CD4-positive, alpha-beta memory T cell (primary cell): ENCODE results near the gene NPAS2. TPM values are rescaled to one million over a fixed set of nuclear protein-coding genes. Genes with fewer than 3 reads are reported as not detected.

Experiments
- CTCF ChIA-PET: fragments of 350-600 bp; sonication (Branson Sonifier 250); formaldehyde crosslinking; loops from one replicate; lab custom pipeline; 2021; ENCODE audit warnings: inconsistent platforms; ENCODE audit not compliant: partially characterized antibody; lab: Charles Lee
- POLR2A ChIA-PET: fragments of 350-600 bp; sonication (Branson Sonifier 250); formaldehyde crosslinking; loops from one replicate; lab custom pipeline; 2021; ENCODE audit not compliant: partially characterized antibody; lab: Charles Lee
- DNase-seq, 5 donors: peaks; one replicate each; pipeline versions ENCODE4 v3.0.0 to v3.0.0-alpha.2; 2020 to 2022; ENCODE audit warnings: mixed read lengths in 1 of 5
- H3K27ac ChIP-seq: one replicate; pipeline ENCODE4 v1.7.0; 2013; ENCODE audit warnings: low read depth, low read length
- H3K27me3 ChIP-seq: 2 replicates; pipeline ENCODE4 v1.7.0; 2013; ENCODE audit warnings: mild to moderate bottlenecking, low read length, moderate library complexity; ENCODE audit not compliant: insufficient read depth
- H3K36me3 ChIP-seq: 2 replicates; pipeline ENCODE4 v1.7.0; 2013; ENCODE audit warnings: mild to moderate bottlenecking, low read length, moderate library complexity; ENCODE audit not compliant: insufficient read depth
- H3K4me1 ChIP-seq: 2 replicates; pipeline ENCODE4 v1.7.0; 2013; ENCODE audit warnings: mild to moderate bottlenecking, low read length, moderate library complexity; ENCODE audit not compliant: insufficient read depth
- H3K4me3 ChIP-seq, 2 donors: one replicate each; pipeline ENCODE4 v1.7.0; 2013; ENCODE audit warnings: low read length in 2 of 2, mild to moderate bottlenecking in 1 of 2
- H3K9me3 ChIP-seq, 2 donors: one replicate each; pipeline ENCODE4 v1.7.0; 2013; ENCODE audit warnings: low read length in 2 of 2, control low read depth in 1 of 2; ENCODE audit not compliant: control insufficient read depth in 1 of 2
- H3K27ac Mint-ChIP-seq, 7 donors: one replicate each; pipeline ENCODE4 v1.8.0; 2020 to 2021; ENCODE audit warnings: mixed read lengths in 7 of 7, mild to moderate bottlenecking in 6 of 7, inconsistent platforms in 3 of 7, moderate library complexity in 3 of 7
- H3K27me3 Mint-ChIP-seq, 2 donors: one replicate each; pipeline ENCODE4 v1.8.0; 2020 to 2021; ENCODE audit warnings: mixed read lengths in 2 of 2
- H3K36me3 Mint-ChIP-seq, 2 donors: one replicate each; pipeline ENCODE4 v1.8.0; 2020 to 2021; ENCODE audit warnings: mixed read lengths in 2 of 2, inconsistent platforms in 1 of 2, mild to moderate bottlenecking in 1 of 2
- H3K4me1 Mint-ChIP-seq, 4 donors: one replicate each; pipeline ENCODE4 v1.8.0; 2020 to 2021; ENCODE audit warnings: mixed read lengths in 4 of 4, mild to moderate bottlenecking in 1 of 4
- H3K4me3 Mint-ChIP-seq, 8 donors: one replicate each; pipeline ENCODE4 v1.8.0; 2020 to 2021; ENCODE audit warnings: mixed read lengths in 8 of 8, mild to moderate bottlenecking in 7 of 8, moderate library complexity in 6 of 8, inconsistent platforms in 3 of 8
- H3K9me3 Mint-ChIP-seq, 8 donors: one replicate each; pipeline ENCODE4 v1.8.0; 2020 to 2021; ENCODE audit warnings: mixed read lengths in 8 of 8, mild to moderate bottlenecking in 5 of 8, inconsistent platforms in 3 of 8, moderate library complexity in 1 of 8
- intact Hi-C: fragments of 100-400 bp; cut with micrococcal nuclease; formaldehyde crosslinking; loops from one replicate; pipeline ENCODE4 v1.15.1; 2023
- polyA plus RNA-seq, 2 donors: library from polyadenylated mRNA; unstranded; fragments of 300-500 nt; fragmentation: Illumina TruSeq; gene quantifications; one replicate each; pipeline ENCODE4 v1.2.3, GENCODE V29; 2021
- total RNA-seq, 2 experiments: library from RNA; stranded (reverse); gene quantifications; one replicate each; pipeline ENCODE4 v1.2.3, GENCODE V29; 2021

NPAS2 gene
- total and polyA plus RNA-seq, 4 experiments from 2014 or later = 0.79 to 2.6 (median 2.1) TPM; not detected in 1

- no peak overlapping the region for H3K4me3 ChIP-seq
- intact Hi-C loops = no loop called here
- H3K27ac ChIP-seq = no peak overlapping the region
- no peaks in the 10 kb centered on the region for H3K36me3 ChIP-seq
- H3K27me3 ChIP-seq = no peaks in the 10 kb centered on the region
- Mint-ChIP-seq H3K27me3 (peaks cover 1 to 2% of the 10 kb centered on the region in 2 donors), H3K4me1 (no peaks in the 10 kb centered on the region), H3K4me3 (no peak overlapping the region), H3K27ac (no peak overlapping the region), H3K9me3 (peaks cover 0 to 13% (median 4%) of the 10 kb centered on the region in 8 donors), H3K36me3 (no peaks in the 10 kb centered on the region)
- POLR2A ChIA-PET = no interaction called here
- no peaks in the 10 kb centered on the region for H3K4me1 ChIP-seq
- CTCF ChIA-PET = interaction anchor here (0.8 kb wide), 1 partner anchor 10 kb away, joined by 3 read pairs; no protein-coding TSS in a partner anchor
- no peaks in the 10 kb centered on the region for H3K9me3 ChIP-seq
- DNase-seq = no peak
Observed at GRCh38 chr2:100895934-100896685, 76.2 kb downstream of the NPAS2 start.

DNA sequence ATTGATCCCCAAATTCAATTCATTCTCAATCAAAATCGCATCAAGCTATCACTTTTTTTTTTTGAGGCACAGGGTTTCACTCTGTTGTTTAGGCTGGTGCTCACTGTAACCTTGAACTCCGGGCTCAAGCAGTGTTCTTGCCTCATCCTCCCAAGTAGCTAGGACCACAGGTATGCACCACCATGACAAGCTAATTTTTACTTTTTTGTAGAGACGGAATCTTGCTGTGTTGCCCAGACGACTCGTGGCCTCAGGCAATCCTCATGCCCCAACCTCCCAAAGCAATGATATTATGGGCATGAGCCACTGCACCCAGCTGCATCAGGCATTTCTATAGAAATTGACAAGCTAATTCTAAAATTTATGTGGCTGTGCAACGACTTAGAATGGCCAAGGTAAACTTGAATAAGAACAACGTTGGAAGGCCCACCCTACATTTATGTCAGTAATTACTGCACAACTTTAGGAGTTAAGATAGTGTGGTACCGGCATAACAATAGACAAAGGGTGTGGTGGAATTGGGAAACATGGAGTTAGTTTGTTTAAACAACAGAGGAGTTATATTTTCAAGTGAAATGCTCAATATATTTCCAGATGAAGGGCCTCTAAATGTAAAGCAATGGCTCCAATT lies 78.2 kb downstream of the NPAS2 start:
- CTCF ChIA-PET = no interaction called here
- Mint-ChIP-seq H3K4me3 (no peak overlapping the region), H3K27me3 (peaks cover 1 to 8% of the 10 kb centered on the region in 2 donors), H3K36me3 (no peaks in the 10 kb centered on the region), H3K27ac (no peak overlapping the region), H3K9me3 (peaks cover 0 to 13% (median 4%) of the 10 kb centered on the region in 8 donors), H3K4me1 (no peaks in the 10 kb centered on the region)
- no peaks in the 10 kb centered on the region for H3K9me3 ChIP-seq
- no peaks in the 10 kb centered on the region for H3K36me3 ChIP-seq
- intact Hi-C loops = no loop called here
- no peak for DNase-seq
- H3K27me3 ChIP-seq = no peaks in the 10 kb centered on the region
- no peak overlapping the region for H3K4me3 ChIP-seq
- H3K4me1 ChIP-seq = no peaks in the 10 kb centered on the region
- POLR2A ChIA-PET = no interaction called here
- H3K27ac ChIP-seq = no peak overlapping the region

DNA sequence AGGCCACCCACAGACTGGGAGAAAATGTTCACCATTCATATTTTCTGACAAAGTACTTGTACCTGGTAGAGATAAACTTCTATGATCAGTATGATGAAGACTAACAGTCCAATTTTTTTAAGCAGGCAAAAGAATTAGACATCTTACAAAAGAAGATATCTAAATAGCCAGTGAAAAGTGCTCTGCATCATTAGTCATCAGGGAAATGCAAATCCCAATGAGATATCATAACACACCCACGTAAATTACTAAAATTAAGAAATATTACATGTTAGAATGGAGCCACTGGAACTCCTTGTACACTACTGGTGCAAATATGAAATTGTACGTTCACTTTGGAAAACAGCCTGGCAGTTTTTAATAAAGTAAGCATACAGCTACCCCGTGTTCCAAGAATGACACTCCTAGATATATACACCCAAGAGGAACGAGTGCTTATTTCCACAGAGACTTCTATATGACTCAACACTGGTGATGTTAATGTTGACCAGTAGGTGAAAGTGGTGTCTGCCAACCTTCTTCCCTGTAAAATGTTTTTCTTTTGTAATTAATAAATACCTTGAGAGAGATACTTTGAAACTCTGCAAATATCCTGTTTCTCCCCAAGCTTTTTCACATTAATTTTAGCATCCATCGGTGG lies 80.3 kb downstream of the NPAS2 start:
- H3K36me3 ChIP-seq = no peaks in the 10 kb centered on the region
- POLR2A ChIA-PET = no interaction called here
- H3K27me3 ChIP-seq = no peaks in the 10 kb centered on the region
- no peak overlapping the region for H3K4me3 ChIP-seq
- Mint-ChIP-seq H3K36me3 (no peaks in the 10 kb centered on the region), H3K4me1 (no peaks in the 10 kb centered on the region), H3K9me3 (peaks cover 0 to 13% (median 4%) of the 10 kb centered on the region in 8 donors), H3K27ac (no peak overlapping the region), H3K27me3 (peaks cover 1 to 10% of the 10 kb centered on the region in 2 donors), H3K4me3 (no peak overlapping the region)
- intact Hi-C loops = no loop called here
- DNase-seq = no peak
- CTCF ChIA-PET = interaction anchor here (1.6 kb wide), 1 partner anchor 11 kb away, joined by 4 read pairs; no protein-coding TSS in a partner anchor
- no peaks in the 10 kb centered on the region for H3K9me3 ChIP-seq
- H3K4me1 ChIP-seq = no peaks in the 10 kb centered on the region
- no peak overlapping the region for H3K27ac ChIP-seq

DNA sequence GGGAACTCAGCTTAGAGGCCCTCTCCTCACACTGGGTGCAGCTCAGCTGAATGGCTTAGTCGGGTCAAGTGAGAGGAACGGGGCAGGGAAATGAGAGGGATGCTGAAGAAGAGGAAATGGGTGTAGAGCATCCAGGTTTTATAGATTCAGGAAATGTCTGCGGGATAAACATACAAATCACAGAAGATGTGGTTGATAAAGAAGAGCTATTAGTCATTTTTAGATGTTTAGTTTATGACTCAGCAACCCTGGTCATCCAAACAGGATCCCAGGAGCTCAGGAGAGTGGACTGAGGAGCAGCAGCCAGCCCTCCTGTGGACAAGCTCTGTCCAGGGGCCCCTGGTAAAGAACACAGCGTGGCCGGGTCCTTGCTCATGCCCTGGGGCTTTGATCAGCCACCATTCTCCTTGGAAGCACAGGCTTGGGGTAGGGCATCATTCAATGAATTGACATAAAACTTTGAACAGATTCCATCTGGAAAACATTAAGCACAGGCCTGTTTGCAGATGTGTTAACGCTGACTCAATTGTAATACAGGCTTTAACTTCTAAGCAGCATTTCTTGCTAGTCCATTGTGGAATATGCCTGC lies 83.0 kb downstream of the NPAS2 start:
- no peaks in the 10 kb centered on the region for H3K9me3 ChIP-seq
- Mint-ChIP-seq H3K4me3 (no peak overlapping the region), H3K4me1 (peaks cover 0 to 3% (median 1%) of the 10 kb centered on the region in 4 donors), H3K9me3 (peaks cover 0 to 13% (median 4%) of the 10 kb centered on the region in 8 donors), H3K27ac (no peak overlapping the region), H3K36me3 (no peaks in the 10 kb centered on the region), H3K27me3 (peaks cover 1 to 8% of the 10 kb centered on the region in 2 donors)
- H3K27ac ChIP-seq = no peak overlapping the region
- intact Hi-C loops = no loop called here
- H3K36me3 ChIP-seq = no peaks in the 10 kb centered on the region
- no peaks in the 10 kb centered on the region for H3K4me1 ChIP-seq
- no peaks in the 10 kb centered on the region for H3K27me3 ChIP-seq
- POLR2A ChIA-PET = no interaction called here
- CTCF ChIA-PET = no interaction called here
- no peak overlapping the region for H3K4me3 ChIP-seq
- no peak for DNase-seq

DNA sequence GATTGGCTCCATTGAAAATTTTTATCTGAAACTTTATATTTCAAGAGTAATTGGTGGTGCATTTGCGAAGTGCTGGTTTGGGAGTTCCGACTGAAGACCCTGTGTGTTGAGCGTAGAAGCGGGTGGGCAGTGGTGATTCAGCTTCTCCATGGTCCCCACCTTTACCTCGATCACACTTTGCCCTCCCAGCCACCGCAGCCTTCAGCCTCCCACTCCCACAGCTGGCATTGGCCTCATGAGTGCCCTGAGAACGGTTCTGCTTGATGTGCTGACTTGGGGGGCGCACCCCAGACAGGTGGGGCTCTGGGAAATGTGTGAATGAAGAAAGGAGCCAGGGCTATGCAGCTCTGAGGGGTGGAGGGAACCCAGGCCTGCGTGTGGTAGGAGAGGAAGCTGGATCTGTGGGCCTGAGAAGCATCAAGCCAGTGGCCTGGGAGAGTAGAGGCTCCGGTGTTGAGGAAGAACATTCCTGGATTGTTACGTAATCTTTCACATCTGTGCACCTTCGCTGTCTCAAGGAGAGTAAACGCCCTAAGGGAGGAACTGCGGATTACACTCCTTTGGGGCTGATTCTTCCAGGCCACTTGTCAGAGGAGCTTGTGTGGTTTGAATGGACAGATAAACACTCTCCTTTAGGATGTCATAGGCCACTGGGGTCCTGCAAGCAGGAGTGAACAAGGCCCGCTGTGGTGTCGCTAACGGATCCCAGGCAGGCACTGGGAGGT lies 83.8 kb downstream of the NPAS2 start:
- H3K4me3 ChIP-seq = no peak overlapping the region
- H3K27ac Mint-ChIP-seq = no peak overlapping the region
- H3K9me3 ChIP-seq = no peaks in the 10 kb centered on the region
- intact Hi-C loops = no loop called here
- ChIA-PET CTCF (no interaction called here), POLR2A (no interaction called here)
- H3K4me3 Mint-ChIP-seq = no peak overlapping the region
- DNase-seq = no peak
- H3K27me3 ChIP-seq = no peaks in the 10 kb centered on the region
- H3K4me1 Mint-ChIP-seq = peaks cover 0 to 3% (median 1%) of the 10 kb centered on the region in 4 donors
- peaks cover 1 to 10% of the 10 kb centered on the region in 2 donors for H3K27me3 Mint-ChIP-seq
- no peak overlapping the region for H3K27ac ChIP-seq
- peaks cover 0 to 13% (median 4%) of the 10 kb centered on the region in 8 donors for H3K9me3 Mint-ChIP-seq
- no peaks in the 10 kb centered on the region for H3K36me3 Mint-ChIP-seq
- H3K4me1 ChIP-seq = no peaks in the 10 kb centered on the region
- H3K36me3 ChIP-seq = no peaks in the 10 kb centered on the region

DNA sequence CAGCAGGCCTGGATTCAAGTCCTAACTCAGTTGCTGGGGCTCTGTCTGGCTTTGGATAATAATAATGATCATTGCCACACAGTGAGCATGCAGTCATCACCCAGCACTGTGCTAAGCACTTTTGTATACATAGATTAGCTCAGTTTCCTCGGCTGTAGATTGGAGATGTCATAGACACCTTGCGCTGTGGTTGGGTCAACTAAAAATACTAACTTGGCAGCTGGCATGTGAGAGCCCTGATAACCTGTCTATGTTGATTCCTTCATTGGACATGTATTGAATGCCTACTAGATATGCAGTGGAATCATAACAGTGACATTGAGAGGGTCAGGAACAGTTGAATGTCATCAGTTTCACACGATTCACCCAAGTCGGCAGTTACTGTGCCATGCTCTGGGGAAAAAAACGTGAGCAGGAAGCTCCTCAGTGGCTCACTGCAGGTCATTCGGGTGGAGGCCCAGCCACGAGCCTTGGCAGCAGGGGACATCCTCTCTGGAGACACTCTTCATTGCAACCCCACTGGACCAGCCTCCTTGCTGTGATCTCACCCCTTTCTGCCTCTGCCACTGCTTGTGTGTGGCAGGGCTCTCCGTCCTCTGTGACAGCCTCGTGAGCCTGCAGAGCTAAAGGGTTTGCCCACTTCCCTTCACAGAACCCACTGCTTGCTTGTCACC lies 85.3 kb downstream of the NPAS2 start:
- H3K27me3 ChIP-seq = no peaks in the 10 kb centered on the region
- H3K4me3 ChIP-seq = no peak overlapping the region
- Mint-ChIP-seq H3K27me3 (peaks cover 2 to 12% of the 10 kb centered on the region in 2 donors), H3K36me3 (no peaks in the 10 kb centered on the region), H3K9me3 (peaks cover 0 to 6% (median 2%) of the 10 kb centered on the region in 8 donors), H3K27ac (no peak overlapping the region), H3K4me1 (peaks cover 0 to 3% (median 1%) of the 10 kb centered on the region in 4 donors), H3K4me3 (no peak overlapping the region)
- no peak overlapping the region for H3K27ac ChIP-seq
- intact Hi-C loops = no loop called here
- ChIA-PET CTCF (interaction anchor here (1.2 to 2.3 kb wide), 2 partner anchors 14 to 295 kb away, joined by 5 to 7 read pairs; no protein-coding TSS in a partner anchor), POLR2A (no interaction called here)
- DNase-seq = no peak
- no peaks in the 10 kb centered on the region for H3K4me1 ChIP-seq
- H3K9me3 ChIP-seq = no peaks in the 10 kb centered on the region
- H3K36me3 ChIP-seq = no peaks in the 10 kb centered on the region
